GM12875 (cell line): ENCODE results near the gene GAS6.
"Not testable (repeated sequence)": the region's sequence is repeated elsewhere in the genome, so short reads cannot be mapped to it uniquely, and the experiment has no call there.

ENCODE experiments used
- H3K4me3 ChIP-seq: one replicate; pipeline ENCODE4 v1.5.1; 2011; ENCODE audit warnings: low read depth, low read length, control low read depth
- CTCF ChIP-seq: IDR thresholded peaks from 2 replicates; pipeline ENCODE4 v1.5.1; 2011; ENCODE audit warnings: low read depth, mild to moderate bottlenecking, control low read depth, inconsistent platforms, low read length, moderate library complexity, borderline replicate concordance; ENCODE audit not compliant: insufficient read depth

The GAS6 gene

DNA sequence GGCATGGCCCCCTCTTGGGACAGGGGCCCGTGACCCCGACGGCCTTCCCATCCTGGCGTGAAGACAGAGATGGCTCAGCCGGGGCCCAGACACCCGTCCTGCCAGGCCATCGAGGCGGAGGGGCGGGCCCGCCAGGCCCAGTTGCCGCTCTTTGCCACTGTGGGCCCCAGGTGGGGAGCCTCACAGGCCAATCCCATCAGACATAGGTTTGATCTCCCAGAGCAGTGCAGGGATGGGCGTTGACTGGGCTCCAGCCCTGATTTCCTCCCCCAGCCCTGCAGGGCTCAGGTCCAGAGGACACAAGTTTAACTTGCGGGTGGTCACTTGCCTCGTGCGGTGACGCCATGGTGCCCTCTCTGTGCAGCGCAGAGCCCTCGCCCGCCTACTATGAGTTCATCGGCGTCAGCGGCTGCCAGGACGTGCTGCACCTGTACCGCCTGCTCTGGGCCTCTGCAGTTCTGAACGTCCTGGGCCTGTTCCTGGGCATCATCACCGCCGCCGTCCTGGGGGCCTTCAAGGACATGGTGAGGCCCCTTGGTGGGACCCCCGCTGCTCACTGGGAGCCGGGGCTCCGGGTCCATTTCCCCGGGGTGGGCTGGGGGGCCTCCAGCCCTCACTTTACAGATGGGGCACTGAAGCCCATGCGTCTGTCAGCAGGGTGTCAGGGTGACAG lies 62.5 kb downstream of the GAS6 start:
- no peak for TF ChIP-seq CTCF
- H3K4me3 ChIP-seq, result no peak overlapping the region

DNA sequence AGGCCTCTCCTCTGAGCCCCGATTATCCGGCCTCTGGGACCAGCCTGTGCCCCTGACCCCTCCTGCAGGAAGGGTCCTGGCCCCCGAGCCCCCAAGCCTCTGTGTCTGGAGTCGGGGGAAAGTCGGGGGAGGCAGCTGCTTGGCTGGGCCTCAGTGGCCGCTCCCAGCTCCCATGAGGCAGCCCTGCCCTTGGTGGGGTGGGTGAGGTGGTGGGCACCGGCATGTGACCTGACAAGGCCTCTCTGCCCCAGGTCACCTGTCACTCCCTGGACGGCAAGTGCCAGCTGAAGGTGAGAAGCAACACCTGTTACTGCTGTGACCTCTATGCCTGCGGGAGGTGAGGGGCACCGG lies 63.3 kb downstream of the GAS6 start:
- no peak for TF ChIP-seq CTCF
- H3K4me3 ChIP-seq, result no peak overlapping the region

DNA sequence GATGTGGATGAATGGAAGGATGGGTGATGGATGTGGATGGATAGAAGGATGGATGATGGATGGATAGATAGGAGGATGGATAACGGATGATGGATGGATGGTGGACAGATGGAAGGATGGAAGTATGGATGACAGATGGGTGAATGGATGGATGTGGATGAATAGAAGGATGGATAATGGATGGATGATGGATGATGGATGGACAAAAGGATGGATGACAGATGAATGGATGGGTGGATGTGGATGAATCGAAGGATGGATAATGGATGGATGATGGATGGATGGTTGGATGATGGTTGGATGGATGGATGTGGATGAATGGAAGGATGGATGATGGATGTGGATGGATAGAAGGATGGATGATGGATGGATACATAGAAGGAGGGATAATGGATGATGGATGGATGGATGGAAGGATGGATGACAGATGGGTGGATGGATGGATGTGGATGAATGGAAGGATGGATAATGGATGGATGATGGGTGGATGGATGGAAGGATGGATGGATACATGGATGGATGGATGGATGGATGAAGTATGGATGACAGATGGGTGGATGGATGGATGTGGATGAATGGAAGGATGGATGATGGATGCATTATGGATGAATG lies 65.6 kb downstream of the GAS6 start:
- H3K4me3 ChIP-seq, result no peak overlapping the region
- TF ChIP-seq CTCF, result no peak

GRCh38 chr13:113796964-113797676 lies 66.8 kb downstream of the GAS6 start:
- no peak overlapping the region for H3K4me3 ChIP-seq
- TF ChIP-seq CTCF, result no peak

DNA sequence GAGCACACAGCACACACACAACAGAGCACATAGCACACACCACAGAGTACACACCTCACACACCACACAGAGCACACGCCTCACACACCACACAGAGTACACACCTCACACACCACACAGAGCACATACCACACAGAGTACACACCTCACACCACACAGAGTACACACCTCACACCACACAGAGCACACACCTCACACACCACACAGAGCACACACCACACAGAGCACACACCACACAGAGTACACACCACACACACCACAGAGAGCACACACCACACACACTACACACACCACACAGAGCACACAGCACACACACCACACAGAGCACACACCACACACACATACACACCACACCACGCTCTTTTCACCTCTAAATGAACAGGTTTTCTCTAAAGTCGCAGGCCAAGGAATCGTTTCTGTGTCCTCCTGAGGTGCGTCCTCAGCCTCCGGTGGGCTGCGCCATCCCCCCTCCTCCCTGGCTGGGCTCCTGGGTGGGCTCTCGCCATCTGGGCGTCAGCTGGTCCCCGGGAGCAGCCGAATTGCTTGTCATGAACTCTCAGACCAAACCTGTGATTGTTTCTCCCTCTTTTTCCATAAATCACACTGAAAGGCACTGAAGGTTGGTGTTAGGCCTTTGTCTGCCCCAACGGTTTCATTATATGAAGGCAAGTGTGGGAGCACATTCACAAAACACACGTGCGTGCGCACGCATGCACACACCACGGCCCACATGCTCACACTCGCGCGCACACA lies 67.5 kb downstream of the GAS6 start:
- no peak overlapping the region for H3K4me3 ChIP-seq
- TF ChIP-seq CTCF, result no peak

GRCh38 chr13:113795362-113795761 lies 68.5 kb downstream of the GAS6 start:
- not testable (repeated sequence) for H3K4me3 ChIP-seq

DNA sequence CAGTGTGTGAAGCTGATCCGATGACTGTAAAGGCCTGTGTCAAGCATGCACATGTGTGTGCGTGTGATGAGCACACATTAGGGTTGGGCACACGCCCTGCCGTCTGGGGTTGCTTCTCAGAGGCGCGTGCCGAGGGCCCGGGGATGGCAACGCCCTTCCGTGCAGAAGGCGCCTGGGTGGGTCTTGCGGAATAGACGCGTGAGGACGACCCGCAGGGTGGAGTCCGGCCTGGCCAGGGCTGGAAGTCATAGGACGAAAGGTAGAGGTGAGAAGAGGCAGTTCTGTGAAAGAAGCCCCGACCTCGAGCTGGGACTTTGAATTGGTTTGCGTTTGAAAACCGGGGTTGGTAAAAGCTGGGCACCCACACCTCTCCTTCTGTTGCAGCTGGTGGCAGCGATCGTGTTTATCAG lies 69.1 kb downstream of the GAS6 start:
- no peak overlapping the region for H3K4me3 ChIP-seq
- TF ChIP-seq CTCF, result no peak
